Astrocyte (in vitro differentiated cells and primary cell): ENCODE data around the gene TMC2. TPM values are rescaled to one million over a fixed set of nuclear protein-coding genes. Genes with fewer than 3 reads are reported as not detected.

ENCODE experiments used
- DNase-seq: peaks from one replicate; pipeline ENCODE4 v3.0.0-alpha.2; 2010; ENCODE audit warnings: low read depth
- FAIRE-seq: peaks from 2 replicates; lab custom pipeline; 2011; peaks lifted over from hg19 to GRCh38; lab: Jason Lieb, UNC
- H2AFZ ChIP-seq: 2 replicates; pipeline ENCODE4 v1.6.0; 2012; ENCODE audit warnings: low read depth, low read length, inconsistent platforms
- H3K27ac ChIP-seq: 2 replicates; pipeline ENCODE4 v1.5.1; 2011; ENCODE audit warnings: low read depth, low read length, inconsistent platforms
- H3K27me3 ChIP-seq: 2 replicates; pipeline ENCODE4 v1.6.0; 2011; ENCODE audit warnings: low read length, inconsistent platforms; ENCODE audit not compliant: insufficient read depth
- H3K36me3 ChIP-seq: 2 replicates; pipeline ENCODE4 v1.5.1; 2011; ENCODE audit warnings: low read length, inconsistent platforms; ENCODE audit not compliant: insufficient read depth
- H3K4me1 ChIP-seq: 2 replicates; pipeline ENCODE4 v1.5.1; 2011; ENCODE audit warnings: low read length, inconsistent platforms; ENCODE audit not compliant: insufficient read depth
- H3K4me2 ChIP-seq: 2 replicates; pipeline ENCODE4 v1.6.0; 2012; ENCODE audit warnings: low read length, inconsistent platforms
- H3K4me3 ChIP-seq: 2 replicates; pipeline ENCODE4 v1.5.1; 2011; ENCODE audit warnings: low read depth, mild to moderate bottlenecking, low read length, inconsistent platforms; ENCODE audit not compliant: insufficient read depth
- H3K79me2 ChIP-seq: 2 replicates; pipeline ENCODE4 v1.6.0; 2012; ENCODE audit warnings: mild to moderate bottlenecking, low read length, inconsistent platforms; ENCODE audit not compliant: insufficient read depth
- H3K9ac ChIP-seq: 2 replicates; pipeline ENCODE4 v1.6.0; 2012; ENCODE audit warnings: mild to moderate bottlenecking, low read length, inconsistent platforms
- H3K9me3 ChIP-seq: 2 replicates; pipeline ENCODE4 v1.5.1; 2012; ENCODE audit warnings: low read depth, mild to moderate bottlenecking, low read length, inconsistent platforms; ENCODE audit not compliant: insufficient read depth
- H4K20me1 ChIP-seq: 2 replicates; pipeline ENCODE4 v1.6.0; 2012; ENCODE audit warnings: low read length, inconsistent platforms; ENCODE audit not compliant: insufficient read depth
- H3K27ac Mint-ChIP-seq: one replicate; pipeline ENCODE4 v1.8.0; 2021; ENCODE audit warnings: mild to moderate bottlenecking, mixed read lengths; ENCODE audit not compliant: unreplicated experiment
- H3K27me3 Mint-ChIP-seq: one replicate; pipeline ENCODE4 v1.8.0; 2021; ENCODE audit warnings: low read depth, mixed read lengths; ENCODE audit not compliant: unreplicated experiment
- H3K36me3 Mint-ChIP-seq: one replicate; pipeline ENCODE4 v1.8.0; 2021; ENCODE audit warnings: low read depth, mixed read lengths; ENCODE audit not compliant: unreplicated experiment
- H3K4me1 Mint-ChIP-seq: one replicate; pipeline ENCODE4 v1.8.0; 2021; ENCODE audit warnings: low read depth, mixed read lengths; ENCODE audit not compliant: unreplicated experiment
- H3K4me3 Mint-ChIP-seq: one replicate; pipeline ENCODE4 v1.8.0; 2021; ENCODE audit warnings: mild to moderate bottlenecking, moderate library complexity, mixed read lengths; ENCODE audit not compliant: unreplicated experiment
- H3K9me3 Mint-ChIP-seq: one replicate; pipeline ENCODE4 v1.8.0; 2021; ENCODE audit warnings: mild to moderate bottlenecking, mixed read lengths; ENCODE audit not compliant: unreplicated experiment
- EZH2 ChIP-seq: IDR thresholded peaks from 2 replicates; pipeline ENCODE4 v1.6.1; 2012; ENCODE audit warnings: mild to moderate bottlenecking, low read length, inconsistent platforms; ENCODE audit not compliant: insufficient read depth
- total RNA-seq: library from RNA; stranded (reverse); gene quantifications from 2 replicates; pipeline ENCODE4 v1.2.1, GENCODE V29; 2021
- TF ChIP-seq, protein P1 (sequence below): IDR thresholded peaks from 2 replicates; pipeline ENCODE4 v1.5.1; 2011; ENCODE audit warnings: low read depth, mild to moderate bottlenecking, inconsistent platforms, low read length, moderate library complexity; ENCODE audit not compliant: insufficient read depth

TMC2 gene
- total RNA-seq, 1 donor from 2014 or later = not detected

DNA sequence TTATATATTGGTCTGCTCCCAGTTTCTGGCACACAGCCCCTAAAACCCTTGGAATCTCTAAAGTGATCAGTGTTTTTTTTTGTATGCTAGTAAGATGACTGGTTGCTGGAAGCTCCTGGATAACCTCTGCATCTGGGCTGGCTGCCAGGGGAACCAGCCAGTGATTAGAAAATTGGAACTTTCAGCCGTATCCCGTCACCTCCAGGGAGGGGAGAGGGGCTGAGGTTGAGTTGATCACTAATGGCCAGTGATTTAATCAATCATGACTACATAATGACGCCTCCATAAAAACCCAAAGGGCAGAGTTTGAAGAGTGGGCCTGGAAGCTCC, 68.1 kb downstream of the TMC2 start:
- Histone ChIP-seq H3K79me2 (no peaks in the 10 kb centered on the region), H3K4me2 (no peak overlapping the region), H3K27me3 (no peaks in the 10 kb centered on the region), H3K9me3 (peaks cover 7% of the 10 kb centered on the region), H3K9ac (no peak overlapping the region), H3K36me3 (no peaks in the 10 kb centered on the region), H2AFZ (no peak overlapping the region), H3K4me1 (no peaks in the 10 kb centered on the region), H4K20me1 (no peaks in the 10 kb centered on the region), H3K27ac (no peak overlapping the region), H3K4me3 (no peak overlapping the region)
- Mint-ChIP-seq H3K9me3 (peaks cover 4% of the 10 kb centered on the region), H3K27ac (no peak overlapping the region), H3K4me1 (peaks cover 7% of the 10 kb centered on the region), H3K4me3 (no peak overlapping the region), H3K36me3 (no peaks in the 10 kb centered on the region), H3K27me3 (no peaks in the 10 kb centered on the region)
- DNase-seq (no peak), FAIRE-seq (no peak)
- TF ChIP-seq EZH2 = no peak
- TF ChIP-seq, protein P1, sequence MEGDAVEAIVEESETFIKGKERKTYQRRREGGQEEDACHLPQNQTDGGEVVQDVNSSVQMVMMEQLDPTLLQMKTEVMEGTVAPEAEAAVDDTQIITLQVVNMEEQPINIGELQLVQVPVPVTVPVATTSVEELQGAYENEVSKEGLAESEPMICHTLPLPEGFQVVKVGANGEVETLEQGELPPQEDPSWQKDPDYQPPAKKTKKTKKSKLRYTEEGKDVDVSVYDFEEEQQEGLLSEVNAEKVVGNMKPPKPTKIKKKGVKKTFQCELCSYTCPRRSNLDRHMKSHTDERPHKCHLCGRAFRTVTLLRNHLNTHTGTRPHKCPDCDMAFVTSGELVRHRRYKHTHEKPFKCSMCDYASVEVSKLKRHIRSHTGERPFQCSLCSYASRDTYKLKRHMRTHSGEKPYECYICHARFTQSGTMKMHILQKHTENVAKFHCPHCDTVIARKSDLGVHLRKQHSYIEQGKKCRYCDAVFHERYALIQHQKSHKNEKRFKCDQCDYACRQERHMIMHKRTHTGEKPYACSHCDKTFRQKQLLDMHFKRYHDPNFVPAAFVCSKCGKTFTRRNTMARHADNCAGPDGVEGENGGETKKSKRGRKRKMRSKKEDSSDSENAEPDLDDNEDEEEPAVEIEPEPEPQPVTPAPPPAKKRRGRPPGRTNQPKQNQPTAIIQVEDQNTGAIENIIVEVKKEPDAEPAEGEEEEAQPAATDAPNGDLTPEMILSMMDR = no peak

DNA sequence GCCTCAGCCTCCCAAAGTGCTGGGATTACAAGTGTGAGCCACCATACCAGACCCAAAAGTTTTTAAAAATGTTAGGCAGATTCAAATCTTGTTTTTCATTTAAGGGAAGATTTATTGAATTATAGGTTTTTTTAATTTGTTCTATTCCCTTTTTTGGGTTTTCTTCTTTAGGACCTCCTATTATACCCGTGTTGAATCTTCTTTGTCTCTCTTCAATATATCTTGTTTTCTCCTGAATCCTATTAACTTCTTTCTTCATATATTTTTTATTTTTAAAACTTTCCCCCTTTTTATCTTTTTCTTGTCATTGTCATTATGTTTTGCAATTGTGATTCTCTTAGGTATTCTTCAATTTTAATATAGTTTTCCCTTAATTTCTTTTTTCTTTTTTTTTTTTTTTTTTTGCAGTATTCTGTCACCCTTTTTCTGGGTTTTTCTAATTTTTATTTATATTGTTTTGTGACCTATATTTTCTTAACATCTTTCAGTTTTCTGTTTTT, 70.2 kb downstream of the TMC2 start:
- no peak overlapping the region for H3K27ac ChIP-seq
- no peaks in the 10 kb centered on the region for H3K79me2 ChIP-seq
- H3K36me3 ChIP-seq = no peaks in the 10 kb centered on the region
- H3K4me1 ChIP-seq = no peaks in the 10 kb centered on the region
- TF ChIP-seq EZH2 = no peak
- TF ChIP-seq, protein P1 = no peak
- Mint-ChIP-seq H3K36me3 (no peaks in the 10 kb centered on the region), H3K4me3 (no peak overlapping the region), H3K9me3 (peaks cover 9% of the 10 kb centered on the region), H3K27ac (no peak overlapping the region), H3K27me3 (peaks cover 8% of the 10 kb centered on the region), H3K4me1 (peaks cover 9% of the 10 kb centered on the region)
- FAIRE-seq (no peak), DNase-seq (no peak)
- no peak overlapping the region for H3K4me3 ChIP-seq
- H3K4me2 ChIP-seq = no peak overlapping the region
- peaks cover 7% of the 10 kb centered on the region for H3K9me3 ChIP-seq
- no peak overlapping the region for H2AFZ ChIP-seq
- no peaks in the 10 kb centered on the region for H3K27me3 ChIP-seq
- H3K9ac ChIP-seq = no peak overlapping the region
- H4K20me1 ChIP-seq = no peaks in the 10 kb centered on the region

DNA sequence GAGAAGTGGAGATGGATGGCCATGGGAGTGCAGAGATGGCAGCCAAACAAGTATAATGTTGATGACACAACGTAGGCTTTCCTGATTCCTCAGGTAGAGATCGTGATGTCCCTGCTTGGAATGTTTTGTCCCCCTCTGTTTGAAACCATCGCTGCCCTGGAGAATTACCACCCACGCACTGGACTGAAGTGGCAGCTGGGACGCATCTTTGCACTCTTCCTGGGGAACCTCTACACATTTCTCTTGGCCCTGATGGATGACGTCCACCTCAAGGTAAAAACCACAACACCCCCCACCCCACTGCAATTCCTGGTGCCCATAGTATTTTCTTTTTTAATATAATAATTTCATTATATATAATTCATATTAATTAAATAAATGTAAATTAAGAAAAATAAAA, 74.0 kb downstream of the TMC2 start:
- Histone ChIP-seq H3K9me3 (peaks cover 7% of the 10 kb centered on the region), H3K4me2 (no peak overlapping the region), H3K36me3 (no peaks in the 10 kb centered on the region), H3K27me3 (peaks cover 2% of the 10 kb centered on the region), H3K4me3 (no peak overlapping the region), H3K9ac (no peak overlapping the region), H4K20me1 (no peaks in the 10 kb centered on the region), H2AFZ (no peak overlapping the region), H3K4me1 (no peaks in the 10 kb centered on the region), H3K27ac (no peak overlapping the region), H3K79me2 (no peaks in the 10 kb centered on the region)
- peaks cover 4% of the 10 kb centered on the region for H3K4me1 Mint-ChIP-seq
- H3K27me3 Mint-ChIP-seq = peaks cover 12% of the 10 kb centered on the region
- H3K4me3 Mint-ChIP-seq = no peak overlapping the region
- no peak for FAIRE-seq
- TF ChIP-seq, protein P1 = no peak
- TF ChIP-seq EZH2 = no peak
- peaks cover 9% of the 10 kb centered on the region for H3K9me3 Mint-ChIP-seq
- H3K36me3 Mint-ChIP-seq = no peaks in the 10 kb centered on the region
- no peak overlapping the region for H3K27ac Mint-ChIP-seq
- no peak for DNase-seq
